NCI-H226 (cell line): ENCODE measurements around the gene NOTCH1.

Experiments used
- DNase-seq: peaks from one replicate; pipeline ENCODE4 v3.0.0-alpha.2; 2015

Gene NOTCH1

DNA sequence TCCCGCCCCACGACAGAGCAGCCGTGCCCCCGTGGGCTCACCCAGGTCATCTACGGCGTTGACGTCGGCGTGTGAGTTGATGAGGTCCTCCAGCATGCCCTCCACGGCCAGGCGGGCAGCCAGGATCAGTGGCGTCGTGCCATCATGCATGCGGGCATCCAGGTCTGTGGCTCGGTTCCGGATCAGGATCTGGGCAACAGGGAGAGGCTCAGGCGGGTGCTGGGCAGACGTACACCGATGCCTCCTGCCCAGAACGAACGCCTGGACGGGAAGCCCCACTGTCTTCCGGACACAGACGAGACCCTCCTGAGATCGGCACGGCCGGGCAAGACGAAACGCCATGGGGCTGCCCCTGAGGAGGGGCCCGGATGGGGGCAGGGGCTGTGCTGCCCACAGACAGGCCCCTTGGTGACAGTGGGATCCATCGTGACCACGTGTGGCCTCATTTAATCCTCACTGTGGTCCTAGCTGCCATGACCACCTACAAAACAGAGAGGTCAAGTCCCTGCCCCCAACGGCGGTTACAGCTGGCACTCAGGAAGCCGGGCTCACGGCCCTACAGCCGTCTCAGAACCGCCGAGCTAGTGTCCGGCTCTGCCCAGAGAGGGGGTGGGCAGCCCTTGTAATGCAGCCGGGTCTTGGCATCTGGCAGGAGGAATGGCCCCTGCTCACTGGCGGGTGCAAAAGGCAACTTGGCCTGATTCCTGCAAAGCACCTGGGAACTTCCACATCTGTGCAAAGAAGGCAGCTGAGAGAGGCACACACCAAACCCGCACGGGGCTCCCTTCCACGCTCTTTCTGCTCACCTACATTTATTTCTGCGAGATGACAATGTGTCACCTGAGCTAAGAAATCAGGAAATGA lies 46.5 kb downstream of the NOTCH1 start:
- DNase-seq, result no peak

DNA sequence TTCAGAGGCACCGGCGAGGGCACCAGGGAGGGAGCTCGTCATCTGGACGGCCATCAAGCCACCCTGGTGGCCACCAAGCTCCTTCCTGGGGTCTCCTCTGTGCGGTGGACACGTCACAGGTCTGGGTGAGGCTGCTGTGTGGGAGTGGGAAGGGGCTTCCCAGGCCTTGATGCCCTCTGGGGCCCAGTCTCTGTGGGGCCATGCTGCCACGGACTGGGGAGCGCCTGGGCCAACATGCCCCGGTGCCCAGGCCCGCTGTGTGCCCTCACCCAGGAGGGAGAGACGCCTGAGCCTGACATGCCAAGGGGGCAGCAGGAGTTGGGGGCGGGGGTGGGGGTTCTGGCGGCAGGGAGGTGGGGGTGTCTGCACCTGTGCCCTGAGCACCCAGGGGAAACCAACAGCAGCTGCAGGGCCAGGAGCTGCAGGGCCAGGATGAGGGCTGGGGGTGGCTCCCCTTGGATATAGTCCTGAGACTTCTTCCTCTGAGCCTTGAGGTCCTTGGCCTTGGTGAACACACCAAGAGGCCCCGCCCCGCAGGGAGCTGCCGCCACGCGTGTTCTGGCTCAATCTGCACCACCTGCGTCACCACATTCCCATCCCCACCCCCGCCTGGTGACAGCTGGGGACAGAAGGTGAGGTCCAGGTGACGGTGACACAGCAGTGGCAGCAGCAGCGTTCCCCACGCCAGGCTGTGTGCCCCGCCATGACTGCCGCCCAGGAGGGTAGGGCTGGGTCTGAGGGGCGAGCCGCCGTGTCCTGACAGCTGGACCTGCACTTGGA lies 47.7 kb downstream of the NOTCH1 start:
- DNase-seq, result no peak

DNA sequence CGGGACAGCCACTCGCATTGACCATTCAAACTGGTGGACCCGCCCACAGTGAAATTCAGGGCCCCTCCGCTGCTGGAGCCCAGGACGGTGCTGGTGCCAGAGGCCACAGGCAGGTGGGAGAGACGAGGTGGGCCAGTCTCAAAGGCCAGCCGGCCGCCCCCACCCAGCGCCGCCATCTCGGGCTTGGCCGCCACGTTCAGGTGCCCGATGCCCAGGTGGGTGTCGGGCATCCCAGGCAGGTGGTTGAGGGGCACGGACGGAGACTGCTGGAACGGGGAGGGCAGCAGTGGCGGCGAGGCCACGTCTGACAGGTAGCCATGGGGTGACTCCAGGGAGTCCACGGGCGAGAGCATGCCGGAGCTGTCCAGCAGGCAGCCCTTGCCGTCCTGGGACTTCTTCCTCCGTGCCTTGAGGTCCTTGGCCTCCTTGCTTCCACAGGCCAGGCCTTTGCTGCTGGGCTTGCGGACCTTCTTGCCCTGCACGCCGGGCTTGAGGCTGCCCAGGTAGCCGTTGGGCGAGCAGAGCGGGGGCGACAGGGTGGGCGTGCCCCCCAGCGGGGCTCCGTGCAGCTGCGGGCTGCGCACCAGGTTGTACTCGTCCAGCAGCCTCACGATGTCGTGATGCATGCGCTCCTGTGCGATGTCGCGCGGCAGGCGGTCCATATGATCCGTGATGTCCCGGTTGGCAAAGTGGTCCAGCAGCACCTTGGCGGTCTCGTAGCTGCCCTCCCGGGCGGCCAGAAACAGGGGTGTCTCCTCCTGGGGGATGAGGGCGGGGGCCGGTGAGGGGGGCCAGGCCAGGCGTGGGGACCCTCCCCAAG lies 48.8 kb downstream of the NOTCH1 start:
- DNase-seq, result no peak

DNA sequence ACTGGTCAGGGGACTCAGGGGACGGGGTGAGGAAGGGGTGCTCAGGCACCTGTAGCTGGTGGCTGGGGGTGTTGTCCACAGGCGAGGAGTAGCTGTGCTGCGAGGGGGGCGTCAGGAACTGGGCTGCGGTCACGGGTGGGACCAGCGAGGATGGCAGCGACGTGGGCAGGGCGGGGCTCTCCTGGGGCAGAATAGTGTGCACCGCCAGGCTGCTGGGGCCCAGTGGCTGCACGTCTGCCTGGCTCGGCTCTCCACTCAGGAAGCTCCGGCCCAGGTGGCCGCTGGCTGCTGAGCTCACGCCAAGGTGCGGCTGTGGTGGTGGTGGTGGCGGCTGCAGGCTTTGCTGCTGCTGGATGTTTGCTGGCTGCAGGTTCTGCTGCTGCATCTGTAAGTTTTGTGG lies 49.7 kb downstream of the NOTCH1 start:
- no peak for DNase-seq

DNA sequence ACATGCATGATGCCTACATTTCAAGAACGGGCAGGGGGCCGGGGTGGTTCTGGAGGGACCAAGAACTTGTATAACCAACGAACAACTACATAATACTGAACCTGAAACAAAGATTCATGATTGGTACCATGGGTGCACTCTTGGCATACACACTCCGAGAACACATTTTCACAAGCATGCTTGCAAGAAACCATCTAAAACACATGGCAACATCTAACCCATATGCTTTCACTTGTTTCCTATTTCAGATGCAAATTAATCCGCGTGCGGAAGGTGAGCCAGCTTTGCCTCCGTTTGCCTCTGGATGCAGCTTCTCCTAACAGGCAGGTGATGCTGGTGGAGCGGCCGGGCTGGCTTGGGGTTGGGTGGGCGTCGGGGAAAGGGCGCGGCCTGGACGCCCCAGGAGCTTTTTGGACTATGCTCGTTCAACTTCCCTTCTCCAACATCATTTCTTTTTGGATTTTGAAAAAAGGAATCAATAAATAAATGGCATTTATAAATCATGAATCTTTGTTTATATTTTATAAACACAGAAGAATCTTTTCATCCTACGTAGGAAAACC lies 50.5 kb downstream of the NOTCH1 start:
- DNase-seq, result no peak

DNA sequence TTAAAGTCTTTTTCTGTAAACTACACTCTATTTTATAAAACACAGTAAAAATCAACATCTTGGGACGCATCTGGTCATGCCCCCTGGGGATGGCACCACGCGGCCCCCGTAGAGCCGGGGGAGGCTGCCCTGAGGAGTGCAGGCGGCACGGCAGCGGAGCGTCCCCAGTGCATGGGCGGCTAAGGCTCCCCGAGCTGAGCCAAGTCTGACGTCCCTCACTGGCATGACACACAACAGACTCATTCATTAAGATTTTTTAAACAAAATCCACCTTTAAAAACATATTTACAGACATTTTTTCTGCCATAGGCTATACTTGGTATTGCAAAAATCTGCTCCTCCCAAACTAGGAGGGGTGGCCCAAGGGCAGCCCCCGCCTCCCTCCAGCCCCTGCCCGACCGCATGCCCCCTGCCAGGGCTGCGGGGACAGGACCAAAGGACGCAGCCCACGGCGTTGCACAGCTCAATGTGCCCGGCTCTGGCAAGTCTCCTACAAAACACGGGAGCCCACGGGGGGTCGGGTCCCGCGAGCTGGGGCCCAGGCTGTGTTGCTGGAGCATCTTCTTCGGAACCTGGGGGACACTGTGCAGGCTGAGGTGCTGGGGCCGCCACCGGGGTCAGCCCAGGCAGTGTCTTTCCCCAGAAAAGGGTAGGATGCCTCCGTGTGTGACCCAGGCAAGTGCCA lies 51.2 kb downstream of the NOTCH1 start:
- no peak for DNase-seq

DNA sequence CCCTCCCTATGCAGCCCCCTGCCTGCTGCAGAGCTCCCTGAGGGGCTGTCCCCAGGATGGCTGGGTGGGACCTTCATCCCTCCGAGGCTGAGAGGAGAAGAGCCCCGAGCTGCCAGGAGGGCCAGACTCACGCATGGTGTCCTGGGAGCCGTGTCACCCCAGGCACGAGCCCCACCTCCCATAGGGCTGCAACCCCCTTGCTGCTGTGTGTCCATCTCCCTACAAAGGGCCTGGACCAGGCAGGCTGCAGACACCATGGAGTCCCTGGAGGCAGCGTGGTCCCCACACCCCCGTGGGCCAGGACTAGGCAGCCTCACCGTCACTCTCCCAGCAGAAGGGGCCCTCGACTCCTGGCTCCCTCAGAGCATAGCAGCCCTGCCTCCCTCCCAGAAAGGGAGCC lies 51.8 kb downstream of the NOTCH1 start:
- no peak for DNase-seq

DNA sequence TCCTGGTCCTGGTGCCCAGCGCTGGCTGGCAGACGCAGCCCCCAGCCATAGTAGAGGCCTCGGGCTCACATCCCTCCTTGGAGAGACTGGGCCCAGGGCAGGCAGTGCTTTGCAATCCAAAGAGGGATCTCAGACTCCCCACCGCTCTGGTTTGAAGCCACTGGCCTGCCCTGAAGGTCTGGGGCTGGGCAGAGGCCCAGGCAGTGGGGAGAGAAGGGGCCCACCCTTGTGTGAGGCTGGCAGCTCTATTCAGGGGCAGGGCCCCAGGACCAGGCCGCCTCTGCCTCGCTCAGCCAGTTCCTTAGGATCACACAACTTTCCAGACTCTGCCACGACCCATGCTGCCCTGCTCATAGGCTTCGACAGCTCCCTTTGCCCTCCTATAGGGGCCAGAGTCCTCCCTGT lies 52.3 kb downstream of the NOTCH1 start:
- DNase-seq, result no peak

DNA sequence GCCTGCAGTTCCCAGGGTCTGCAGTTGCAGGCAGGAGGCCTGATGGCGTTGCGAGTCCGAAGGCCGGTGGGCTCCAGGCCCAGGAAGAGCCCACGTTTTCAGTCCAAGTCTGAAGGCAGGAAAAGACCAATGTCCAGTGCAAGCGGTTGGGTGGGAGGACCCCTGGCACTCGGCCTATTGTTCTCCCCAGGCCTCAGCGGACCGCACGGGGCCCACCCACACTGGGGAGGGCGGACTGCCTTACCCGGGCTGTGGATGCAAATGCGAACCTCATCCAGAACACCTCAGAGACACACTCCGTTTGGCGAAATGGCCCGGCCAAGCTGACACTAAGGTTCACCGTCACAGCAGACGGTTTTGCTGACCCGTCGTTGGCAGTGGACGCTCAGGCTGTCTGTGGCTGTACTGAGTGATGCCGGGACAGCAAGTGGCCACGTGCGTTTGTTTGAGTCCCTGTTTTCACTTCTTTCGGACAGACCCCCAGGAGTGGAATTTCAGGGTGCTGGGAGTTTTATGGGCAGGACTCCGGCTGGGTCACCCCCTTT lies 52.8 kb downstream of the NOTCH1 start:
- DNase-seq, result no peak

DNA sequence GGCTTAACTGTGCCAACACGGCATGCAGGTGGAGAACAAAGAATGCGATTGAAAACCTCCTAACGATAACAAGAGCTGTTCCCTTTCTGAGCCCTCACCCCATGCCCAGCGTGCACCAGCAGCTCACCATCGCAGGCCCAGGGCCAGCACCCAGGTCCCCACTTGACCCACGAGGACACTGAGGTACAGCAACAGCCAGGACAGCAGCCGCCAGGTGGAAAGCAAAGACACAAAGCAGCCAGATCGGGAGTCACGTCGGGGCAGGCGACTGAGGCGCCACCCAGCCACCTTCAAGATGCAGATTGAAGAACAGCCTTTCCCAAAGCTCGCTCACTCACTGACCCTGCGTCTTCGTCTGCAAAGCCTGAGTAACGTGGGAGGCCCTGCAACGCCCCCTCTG lies 56.1 kb downstream of the NOTCH1 start:
- DNase-seq, result no peak

DNA sequence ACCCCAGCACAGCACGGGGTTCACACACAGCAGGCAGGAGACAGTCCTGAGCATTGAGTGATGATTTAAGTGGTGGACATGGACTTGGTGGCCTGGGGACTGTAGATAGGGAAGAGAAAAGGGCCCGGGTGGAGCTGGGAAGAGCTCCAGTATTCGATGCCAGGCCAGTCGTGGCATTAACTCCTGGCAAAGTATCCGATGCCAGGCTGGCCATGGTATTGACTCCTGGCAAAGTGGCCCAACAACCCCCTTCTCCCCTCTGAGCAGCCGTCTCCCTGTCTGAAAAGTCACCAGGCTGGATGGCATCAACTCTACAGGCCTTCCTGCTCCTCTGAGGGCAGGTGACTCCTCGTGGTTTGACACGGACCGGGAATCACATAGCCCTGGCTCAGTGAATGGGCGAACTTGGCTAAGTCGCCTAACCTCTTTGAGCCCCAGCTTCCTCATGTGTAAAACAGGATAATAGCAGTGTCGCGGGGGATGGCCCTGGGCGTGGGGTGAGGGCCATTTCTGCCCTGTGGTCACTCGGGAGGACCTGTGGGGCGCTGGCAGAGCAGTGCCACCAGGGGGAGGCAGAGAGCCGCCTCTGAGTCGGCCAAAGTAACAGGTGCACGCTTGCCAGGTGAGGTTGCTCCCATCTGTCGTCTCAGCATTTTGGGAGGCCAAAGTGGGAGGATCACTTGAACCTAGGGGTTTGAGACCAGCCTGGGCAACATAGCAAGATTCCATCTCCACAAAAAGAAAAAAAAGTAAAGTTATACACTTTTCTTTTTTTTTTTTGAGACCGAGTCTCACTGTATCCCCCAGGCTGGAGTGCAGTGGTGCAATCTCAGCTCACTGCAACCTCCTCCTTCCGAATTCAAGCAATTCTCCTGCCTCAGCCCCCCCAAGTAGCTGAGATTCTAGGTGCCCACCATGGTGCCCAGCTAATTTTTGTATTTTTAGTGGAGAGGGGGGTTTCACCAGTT lies 57.3 kb downstream of the NOTCH1 start:
- peak; percentile 12 for DNase-seq

DNA sequence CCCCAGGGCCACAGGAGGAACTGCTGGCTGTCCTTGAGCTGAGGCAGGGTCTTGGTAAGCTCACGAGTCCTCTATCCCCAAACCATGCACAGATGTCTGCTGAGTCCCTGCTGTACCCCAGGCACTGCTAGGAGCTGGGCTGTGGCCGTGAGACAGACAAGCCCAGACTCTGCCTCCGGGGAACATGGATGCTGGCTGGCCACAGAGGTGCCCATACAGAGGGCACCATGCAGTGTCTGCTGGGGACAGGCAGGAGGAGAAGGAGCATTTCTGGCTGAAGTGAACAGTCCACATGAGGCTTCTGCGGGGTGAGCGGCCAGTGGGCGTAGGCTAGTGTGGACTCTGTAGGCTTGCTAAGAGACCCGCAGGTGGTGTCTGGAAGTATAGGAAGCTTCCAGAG lies 58.2 kb downstream of the NOTCH1 start:
- DNase-seq, result no peak

DNA sequence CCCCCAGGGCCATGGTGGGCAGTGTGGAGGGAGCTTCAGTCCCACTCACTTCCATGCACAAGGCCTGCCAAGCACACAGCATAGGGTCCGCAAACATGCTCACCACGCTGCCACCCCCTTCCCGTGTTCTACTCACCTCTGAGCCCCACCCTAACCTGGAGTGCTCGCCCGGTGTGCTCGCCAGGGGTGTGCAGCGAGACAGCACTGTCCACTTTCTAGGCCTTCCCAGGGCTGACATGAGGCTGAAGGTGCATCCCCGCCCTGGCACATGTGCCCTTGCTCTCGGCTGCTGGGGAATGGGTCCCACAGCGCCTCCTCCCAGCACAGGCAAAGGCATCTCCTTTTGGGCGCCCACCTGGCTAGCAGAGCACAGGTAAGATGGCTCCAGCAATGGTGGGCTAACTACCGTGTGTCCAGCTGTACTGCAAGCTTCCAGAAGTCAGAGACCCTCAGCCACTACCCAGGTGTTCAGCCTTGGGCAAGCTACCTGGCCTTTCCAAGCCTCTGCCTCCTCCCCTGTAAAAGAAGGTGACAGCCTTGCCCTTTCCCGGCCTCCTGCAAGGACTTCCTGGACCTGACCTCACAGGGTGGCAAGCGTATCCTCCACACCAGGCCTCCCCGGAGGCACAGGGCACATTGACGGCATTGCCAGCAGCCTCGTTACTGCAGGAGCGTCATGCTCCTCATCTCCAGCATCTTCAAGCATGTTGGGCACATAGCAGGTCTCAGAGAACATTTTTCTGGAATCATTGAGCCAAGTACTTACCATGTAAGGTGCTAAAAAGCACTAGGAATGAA lies 58.8 kb downstream of the NOTCH1 start:
- DNase-seq, result no peak

DNA sequence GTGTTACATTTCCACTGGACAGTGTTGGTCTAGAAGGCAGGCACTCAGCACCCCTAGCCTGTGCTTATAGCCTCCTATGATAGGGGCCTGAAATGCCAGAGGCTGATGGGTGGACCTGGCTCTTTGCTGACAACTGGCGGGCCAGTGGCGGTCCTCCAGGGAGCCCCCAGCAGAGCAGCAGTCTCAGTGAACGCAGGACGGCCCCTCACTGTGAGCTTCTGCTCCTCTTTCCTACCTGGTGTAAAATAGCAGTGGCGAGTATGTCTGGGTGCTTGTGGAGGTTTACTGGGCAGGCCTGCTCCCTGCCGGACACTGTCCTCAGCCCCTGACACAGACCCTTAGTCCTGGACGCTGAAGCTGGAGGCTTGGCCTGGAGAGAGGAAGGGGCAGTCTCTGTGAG lies 59.7 kb downstream of the NOTCH1 start:
- DNase-seq, result no peak

DNA sequence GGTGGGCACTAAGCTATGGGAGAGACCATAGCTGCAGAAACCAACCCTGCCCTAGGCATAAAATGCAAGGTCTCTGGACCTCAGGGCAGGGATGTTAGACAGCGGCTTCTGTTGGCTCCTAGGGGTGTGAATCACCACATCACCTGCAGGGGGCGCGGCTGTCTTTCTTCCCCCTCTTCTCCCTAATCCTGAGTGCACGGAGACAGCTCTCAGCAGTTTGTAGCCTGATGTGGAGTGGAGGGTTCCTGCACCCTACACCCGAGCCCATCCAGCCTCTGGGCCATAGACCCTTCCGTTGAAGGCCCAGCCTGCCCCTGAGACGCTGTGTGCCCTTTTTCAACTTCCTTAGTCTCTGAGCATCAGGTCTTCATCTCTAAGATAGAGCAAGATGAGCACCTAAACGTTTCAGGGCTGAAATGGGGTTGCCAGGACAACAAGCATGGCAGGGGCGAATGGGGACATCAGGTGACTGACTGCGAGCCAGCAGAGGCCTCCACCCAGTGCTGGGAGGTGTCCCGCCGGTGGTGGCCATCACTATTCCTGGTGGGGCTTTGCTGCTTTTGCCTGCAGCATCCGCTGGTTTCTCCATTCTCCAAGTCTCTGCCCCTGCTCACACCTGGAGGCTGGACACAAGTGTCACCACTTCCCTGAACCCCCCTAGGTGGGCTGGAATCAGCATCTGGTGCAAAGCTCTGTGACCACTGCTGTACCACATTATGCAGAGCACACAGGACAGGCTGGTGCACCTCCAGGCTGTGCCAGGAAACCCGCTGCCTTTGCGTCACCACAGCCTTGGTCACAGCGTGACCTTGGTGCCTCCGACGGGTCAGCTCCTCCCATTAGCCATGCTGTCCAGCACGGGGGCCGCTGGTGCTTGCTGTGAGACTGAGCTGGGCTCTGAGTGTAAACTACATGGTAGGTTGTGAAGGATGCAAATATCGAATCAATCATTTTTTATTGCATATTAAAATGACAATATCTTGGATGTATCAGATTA lies 60.5 kb downstream of the NOTCH1 start:
- peak; percentile 38 for DNase-seq

DNA sequence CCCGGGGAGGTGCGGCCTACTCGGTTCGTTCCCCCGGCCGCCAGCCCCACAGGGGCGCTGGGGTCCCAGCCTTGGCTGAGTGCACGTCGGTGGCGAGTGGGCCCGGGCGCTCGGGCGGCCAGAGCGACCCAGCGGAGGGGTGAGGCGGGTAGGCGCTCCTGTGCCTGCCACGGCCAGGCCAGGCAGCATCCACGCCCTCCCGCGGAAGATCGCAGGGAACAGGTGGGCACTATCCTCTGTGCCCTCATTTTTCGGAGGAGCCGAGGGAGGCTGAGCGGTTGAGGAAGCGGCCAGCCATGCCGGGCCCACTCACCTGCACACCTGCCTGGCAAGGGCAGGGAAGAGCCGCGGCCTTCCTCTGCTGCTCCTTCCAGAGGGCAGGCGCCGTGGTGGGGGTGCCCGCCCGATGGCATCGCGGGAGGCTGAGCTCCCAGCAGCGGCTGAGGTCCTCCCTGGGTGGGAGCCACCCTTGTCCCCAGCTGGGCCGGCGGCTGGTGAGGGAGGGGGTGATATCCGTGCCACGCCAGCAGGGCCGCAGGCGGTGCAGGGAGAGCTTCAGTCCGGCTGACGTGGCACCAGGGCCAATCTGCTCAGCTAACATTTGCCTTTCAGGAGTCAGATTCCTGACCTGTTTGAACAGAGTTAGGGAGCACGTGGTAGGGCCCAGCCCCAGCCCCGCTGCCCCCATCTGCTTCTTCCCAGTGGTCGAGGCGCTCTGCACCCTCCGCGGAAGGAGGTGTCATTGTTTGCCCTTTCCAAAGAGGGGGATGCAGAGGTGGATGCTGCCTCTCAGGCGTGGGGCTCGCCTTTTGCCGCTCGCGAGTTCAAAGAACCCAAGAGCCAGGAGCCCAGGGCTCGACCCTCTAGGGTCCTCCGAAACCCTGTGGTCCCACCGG lies 61.4 kb downstream of the NOTCH1 start:
- DNase-seq, result no peak

DNA sequence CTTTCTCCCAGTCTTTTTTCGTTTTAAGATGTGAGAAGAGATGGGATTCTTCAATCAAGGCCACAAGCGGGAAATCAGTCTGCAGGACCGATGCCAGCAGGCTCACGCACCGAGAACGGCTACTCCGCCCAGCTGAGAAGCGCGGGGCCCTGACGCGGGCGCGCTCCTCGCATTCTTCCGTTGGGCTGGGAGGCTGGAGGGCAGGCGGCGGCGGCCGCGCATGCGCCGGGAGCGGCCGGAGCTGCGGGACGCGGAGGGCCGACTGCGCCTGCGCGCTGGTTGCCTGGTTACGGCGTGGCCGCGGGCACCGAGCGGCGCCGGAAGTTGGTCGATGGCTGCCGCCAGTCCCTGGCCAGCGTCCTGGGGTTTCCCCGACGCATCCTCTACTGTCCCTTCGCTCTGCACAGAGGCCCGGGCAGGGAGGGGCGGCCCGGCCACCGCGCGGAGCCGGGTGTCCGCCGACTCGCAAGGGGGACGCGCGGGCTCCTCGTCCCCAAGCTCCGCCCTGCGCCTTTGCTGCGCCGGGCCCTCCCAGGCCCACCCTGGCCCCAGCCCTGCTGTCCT lies 62.2 kb downstream of the NOTCH1 start:
- DNase-seq, result peak; percentile 85
